Nephron progenitor cell (in vitro differentiated cells): ENCODE measurements around the gene GALNT3.

ENCODE experiments used
- DNase-seq: peaks from one replicate; pipeline ENCODE4 v3.0.0; 2021
- H3K27ac Mint-ChIP-seq: 2 replicates; pipeline ENCODE4 v1.8.0; 2021; ENCODE audit warnings: mild to moderate bottlenecking, moderate library complexity, mixed read lengths
- H3K27me3 Mint-ChIP-seq: 2 replicates; pipeline ENCODE4 v1.8.0; 2021; ENCODE audit warnings: mild to moderate bottlenecking, low read depth, mixed read lengths; ENCODE audit not compliant: poor library complexity
- H3K36me3 Mint-ChIP-seq: 2 replicates; pipeline ENCODE4 v1.8.0; 2021; ENCODE audit warnings: low read depth, mixed read lengths
- H3K4me1 Mint-ChIP-seq: 2 replicates; pipeline ENCODE4 v1.8.0; 2021; ENCODE audit warnings: mixed read lengths
- H3K4me3 Mint-ChIP-seq: 2 replicates; pipeline ENCODE4 v1.8.0; 2021; ENCODE audit warnings: mild to moderate bottlenecking, moderate library complexity, mixed read lengths
- H3K9me3 Mint-ChIP-seq: 2 replicates; pipeline ENCODE4 v1.8.0; 2021; ENCODE audit warnings: mild to moderate bottlenecking, moderate library complexity, mixed read lengths
- CTCF ChIP-seq: fragments of 200-600 bp; sonication (generic); IDR thresholded peaks from 2 replicates; pipeline ENCODE4 v1.5.0; 2021; ENCODE audit warnings: antibody characterized with exemption

GALNT3 gene

GRCh38 chr2:165697748-165698443 is 96.2 kb downstream of the GALNT3 start:
- peaks cover 36% of the 10 kb centered on the region for H3K4me1 Mint-ChIP-seq
- no peaks in the 10 kb centered on the region for H3K9me3 Mint-ChIP-seq
- H3K27me3 Mint-ChIP-seq: no peaks in the 10 kb centered on the region
- H3K27ac Mint-ChIP-seq: no peak overlapping the region
- DNase-seq: no peak
- no peak overlapping the region for H3K4me3 Mint-ChIP-seq
- H3K36me3 Mint-ChIP-seq: peaks cover 12% of the 10 kb centered on the region
- no peak for TF ChIP-seq CTCF
